ENCODE results near the gene CELSR1. TPM values are rescaled to one million over a fixed set of nuclear protein-coding genes. Genes with fewer than 3 reads are reported as not detected.

Gene CELSR1
- total RNA-seq, 1 experiment from 2014 or later = 37.6 TPM

DNA sequence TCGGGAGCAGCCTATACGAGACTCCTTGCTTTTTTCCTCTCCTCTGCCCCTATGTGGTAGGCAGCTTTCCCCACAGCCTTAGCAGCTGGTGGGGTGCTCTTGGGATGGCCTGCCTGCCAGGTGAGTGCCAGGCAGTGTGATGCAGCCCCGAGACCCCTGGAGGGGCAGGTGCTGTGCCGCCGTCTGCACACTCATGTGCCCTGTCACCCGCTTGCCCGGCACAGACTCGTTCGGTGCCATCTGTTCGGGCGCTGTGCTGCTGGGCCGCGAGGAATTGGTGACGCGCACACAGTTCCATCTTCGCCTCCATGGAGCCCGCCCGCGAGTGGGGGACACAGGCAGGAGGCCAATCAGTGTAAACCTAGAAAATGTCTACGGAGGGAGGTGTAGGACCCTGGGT is 186.8 kb downstream of the CELSR1 start:
- H3K4me1 ChIP-seq (replicated peaks; ENCODE audit: insufficient read depth) = 0 out of 2 replicates have a peak, but pooled peaks cover 3% of the 10 kb centered on the region
- CTCF ChIA-PET = no interaction called here
- TF ChIP-seq EZH2 (IDR thresholded peaks at IDR 0.05; ENCODE audit: low read depth) = no peak
- TF ChIP-seq, protein P1, sequence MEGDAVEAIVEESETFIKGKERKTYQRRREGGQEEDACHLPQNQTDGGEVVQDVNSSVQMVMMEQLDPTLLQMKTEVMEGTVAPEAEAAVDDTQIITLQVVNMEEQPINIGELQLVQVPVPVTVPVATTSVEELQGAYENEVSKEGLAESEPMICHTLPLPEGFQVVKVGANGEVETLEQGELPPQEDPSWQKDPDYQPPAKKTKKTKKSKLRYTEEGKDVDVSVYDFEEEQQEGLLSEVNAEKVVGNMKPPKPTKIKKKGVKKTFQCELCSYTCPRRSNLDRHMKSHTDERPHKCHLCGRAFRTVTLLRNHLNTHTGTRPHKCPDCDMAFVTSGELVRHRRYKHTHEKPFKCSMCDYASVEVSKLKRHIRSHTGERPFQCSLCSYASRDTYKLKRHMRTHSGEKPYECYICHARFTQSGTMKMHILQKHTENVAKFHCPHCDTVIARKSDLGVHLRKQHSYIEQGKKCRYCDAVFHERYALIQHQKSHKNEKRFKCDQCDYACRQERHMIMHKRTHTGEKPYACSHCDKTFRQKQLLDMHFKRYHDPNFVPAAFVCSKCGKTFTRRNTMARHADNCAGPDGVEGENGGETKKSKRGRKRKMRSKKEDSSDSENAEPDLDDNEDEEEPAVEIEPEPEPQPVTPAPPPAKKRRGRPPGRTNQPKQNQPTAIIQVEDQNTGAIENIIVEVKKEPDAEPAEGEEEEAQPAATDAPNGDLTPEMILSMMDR (conservative IDR thresholded peaks at IDR 0.05) = no peak
- BruUV-seq (replicated peaks) = no TSS peak
- no peaks in the 10 kb centered on the region for H3K9me2 ChIP-seq (ENCODE audit: insufficient read depth)
- H3F3A ChIP-seq (ENCODE audit: insufficient read depth, low read depth) = peaks cover 25% of the 10 kb centered on the region
- intact Hi-C loops (cut with micrococcal nuclease; ENCODE audit: unreplicated experiment) = no loop called here
- no peak overlapping the region for H2AFZ ChIP-seq
- no peaks in the 10 kb centered on the region for H3K27me3 ChIP-seq (ENCODE audit: insufficient read depth, low read depth)
- peaks cover 14% of the 10 kb centered on the region for H4K20me1 ChIP-seq (ENCODE audit: insufficient read depth)
- no peak overlapping the region for H3K4me2 ChIP-seq
- no peaks in the 10 kb centered on the region for H3K79me2 ChIP-seq (ENCODE audit: low read depth)
- no peaks in the 10 kb centered on the region for H3K9me3 ChIP-seq (ENCODE audit: insufficient read depth, low read depth)
- DNase-seq = no peak
- H3K27ac ChIP-seq = no peak overlapping the region
- POLR2A ChIA-PET (ENCODE audit: unreplicated experiment) = no interaction called here
- H3K4me3 ChIP-seq = no peak overlapping the region
- H3K36me3 ChIP-seq (ENCODE audit: low read depth) = peaks cover 22% of the 10 kb centered on the region; the same call in 1 of the 2 replicates

DNA sequence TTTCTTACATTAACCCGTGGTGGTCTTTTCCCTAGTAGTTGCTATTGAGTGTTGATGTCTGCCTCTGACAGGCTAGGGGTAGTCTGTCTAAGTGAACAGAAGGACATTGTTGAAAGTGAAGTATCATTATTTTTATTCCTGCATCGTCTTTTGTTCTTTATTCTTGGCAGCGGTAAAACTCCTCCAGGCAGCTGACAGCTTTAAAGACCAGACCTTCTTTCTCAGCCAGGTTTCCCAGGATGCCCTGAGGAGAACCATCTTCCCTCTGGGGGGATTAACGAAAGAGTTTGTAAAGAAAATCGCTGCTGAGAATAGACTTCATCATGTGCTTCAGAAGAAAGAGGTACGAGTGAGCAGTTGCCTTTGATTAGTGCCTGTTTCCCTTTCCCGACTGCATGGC is 187.3 kb downstream of the CELSR1 start:
- H3K4me1 ChIP-seq (replicated peaks; ENCODE audit: insufficient read depth) = 0 out of 2 replicates have a peak, but pooled peaks cover 3% of the 10 kb centered on the region
- no peak overlapping the region for H3K27ac ChIP-seq
- BruUV-seq (replicated peaks) = no TSS peak
- H3K4me2 ChIP-seq = no peak overlapping the region
- TF ChIP-seq EZH2 (IDR thresholded peaks at IDR 0.05; ENCODE audit: low read depth) = no peak
- TF ChIP-seq, protein P1 (conservative IDR thresholded peaks at IDR 0.05) = no peak
- ChIA-PET POLR2A (ENCODE audit: unreplicated experiment) (no interaction called here), CTCF (no interaction called here)
- DNase-seq = no peak
- H3F3A ChIP-seq (ENCODE audit: insufficient read depth, low read depth) = peaks cover 25% of the 10 kb centered on the region
- no peaks in the 10 kb centered on the region for H3K27me3 ChIP-seq (ENCODE audit: insufficient read depth, low read depth)
- intact Hi-C loops (cut with micrococcal nuclease; ENCODE audit: unreplicated experiment) = no loop called here
- H2AFZ ChIP-seq = no peak overlapping the region
- H3K9me3 ChIP-seq (ENCODE audit: insufficient read depth, low read depth) = no peaks in the 10 kb centered on the region
- no peaks in the 10 kb centered on the region for H3K9me2 ChIP-seq (ENCODE audit: insufficient read depth)
- peaks cover 14% of the 10 kb centered on the region for H4K20me1 ChIP-seq (ENCODE audit: insufficient read depth)
- H3K36me3 ChIP-seq (ENCODE audit: low read depth) = peaks cover 26% of the 10 kb centered on the region; the same call in 1 of the 2 replicates
- H3K79me2 ChIP-seq (ENCODE audit: low read depth) = no peaks in the 10 kb centered on the region
- H3K4me3 ChIP-seq = no peak overlapping the region

DNA sequence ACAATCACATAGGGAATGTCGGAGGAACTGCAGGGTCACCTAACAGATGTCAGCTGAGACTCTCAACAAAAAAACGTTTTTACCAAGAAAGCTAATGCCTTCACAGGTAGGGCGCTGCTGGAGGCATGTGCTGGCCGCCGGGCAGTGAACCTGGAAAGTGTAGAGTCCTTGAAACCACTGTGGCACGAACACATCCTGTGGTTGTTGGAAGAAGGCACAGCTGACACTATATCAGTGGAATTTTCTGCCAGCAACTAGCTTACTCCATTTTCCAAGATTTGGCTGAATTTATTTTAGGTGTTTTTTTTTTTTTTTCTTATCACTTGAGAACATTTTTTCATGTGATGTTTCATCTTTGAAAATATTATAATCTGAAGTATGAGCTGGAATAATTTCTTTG is 187.7 kb downstream of the CELSR1 start:
- H3K36me3 ChIP-seq (ENCODE audit: low read depth) = peaks cover 29% of the 10 kb centered on the region; the same call in 1 of the 2 replicates
- ChIA-PET CTCF (no interaction called here), POLR2A (ENCODE audit: unreplicated experiment) (no interaction called here)
- H3K79me2 ChIP-seq (ENCODE audit: low read depth) = no peaks in the 10 kb centered on the region
- no peak overlapping the region for H3K27ac ChIP-seq
- H3F3A ChIP-seq (ENCODE audit: insufficient read depth, low read depth) = peaks cover 25% of the 10 kb centered on the region
- TF ChIP-seq EZH2 (IDR thresholded peaks at IDR 0.05; ENCODE audit: low read depth) = no peak
- TF ChIP-seq, protein P1 (conservative IDR thresholded peaks at IDR 0.05) = no peak
- no peak for DNase-seq
- no peak overlapping the region for H3K4me2 ChIP-seq
- no peak overlapping the region for H3K4me3 ChIP-seq
- no peaks in the 10 kb centered on the region for H3K27me3 ChIP-seq (ENCODE audit: insufficient read depth, low read depth)
- no peaks in the 10 kb centered on the region for H3K9me2 ChIP-seq (ENCODE audit: insufficient read depth)
- intact Hi-C loops (cut with micrococcal nuclease; ENCODE audit: unreplicated experiment) = no loop called here
- no TSS peak for BruUV-seq (replicated peaks)
- peaks cover 14% of the 10 kb centered on the region for H4K20me1 ChIP-seq (ENCODE audit: insufficient read depth)
- H2AFZ ChIP-seq = no peak overlapping the region
- no peaks in the 10 kb centered on the region for H3K9me3 ChIP-seq (ENCODE audit: insufficient read depth, low read depth)
- 0 out of 2 replicates have a peak, but pooled peaks cover 3% of the 10 kb centered on the region for H3K4me1 ChIP-seq (replicated peaks; ENCODE audit: insufficient read depth)
